ENCODE results near the gene HIF1A. TPM values are rescaled to one million over a fixed set of nuclear protein-coding genes. Genes with fewer than 3 reads are reported as not detected.

HIF1A gene
- total and polyA plus RNA-seq, 2 of the 8 experiments (the other 6 are each of a cell fraction or from before 2014, with no cell fraction given): 54.8 to 175 TPM

DNA sequence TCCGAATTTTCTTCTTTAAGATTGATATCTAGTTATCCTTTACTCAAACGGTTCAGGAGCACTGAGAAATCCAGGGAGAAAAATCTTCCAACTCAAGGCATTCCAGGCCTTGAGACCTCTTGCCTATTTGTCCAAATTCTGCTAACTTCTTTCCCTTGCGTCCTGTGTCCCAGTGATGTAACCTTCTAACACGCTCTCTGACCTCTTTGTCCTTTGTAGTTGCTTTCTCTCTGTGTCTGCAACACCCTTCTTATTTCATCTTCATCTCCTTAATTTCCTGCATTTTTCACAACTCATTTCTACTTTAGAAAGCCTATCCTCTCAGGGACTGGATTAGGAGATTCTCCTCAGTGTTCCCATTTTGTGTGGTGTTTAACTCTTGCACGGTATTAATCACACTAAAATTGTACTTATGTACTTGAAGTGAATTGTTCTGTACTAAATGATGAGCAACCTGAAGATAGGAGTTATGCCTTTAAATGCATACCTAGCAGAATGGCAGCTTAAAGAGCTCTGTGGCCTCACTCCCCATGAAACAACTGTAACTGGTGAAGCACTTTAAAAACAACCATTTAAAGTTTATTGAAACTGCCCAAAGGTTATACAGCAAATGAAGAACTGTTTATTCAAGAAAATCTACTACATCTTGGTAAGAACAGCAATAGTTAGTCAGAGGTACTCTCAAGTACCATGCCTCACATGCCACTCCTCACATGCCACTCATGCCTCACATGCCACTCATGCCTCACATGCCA, 59.5 kb downstream of the HIF1A start (continued):
- no peak for TF ChIP-seq HDAC2 (IDR thresholded peaks at IDR 0.05; ENCODE audit: borderline replicate concordance in 1 of 2, low read depth in 2 of 2, low read length in 2 of 2)
